ENCODE measurements around the gene PNCK. TPM values are rescaled to one million over a fixed set of nuclear protein-coding genes. Genes with fewer than 3 reads are reported as not detected.
"Not testable (repeated sequence)": the region's sequence is repeated elsewhere in the genome, so short reads cannot be mapped to it uniquely, and the experiment has no call there.

PNCK gene
- total RNA-seq, 1 donor from 2014 or later = not detected

DNA sequence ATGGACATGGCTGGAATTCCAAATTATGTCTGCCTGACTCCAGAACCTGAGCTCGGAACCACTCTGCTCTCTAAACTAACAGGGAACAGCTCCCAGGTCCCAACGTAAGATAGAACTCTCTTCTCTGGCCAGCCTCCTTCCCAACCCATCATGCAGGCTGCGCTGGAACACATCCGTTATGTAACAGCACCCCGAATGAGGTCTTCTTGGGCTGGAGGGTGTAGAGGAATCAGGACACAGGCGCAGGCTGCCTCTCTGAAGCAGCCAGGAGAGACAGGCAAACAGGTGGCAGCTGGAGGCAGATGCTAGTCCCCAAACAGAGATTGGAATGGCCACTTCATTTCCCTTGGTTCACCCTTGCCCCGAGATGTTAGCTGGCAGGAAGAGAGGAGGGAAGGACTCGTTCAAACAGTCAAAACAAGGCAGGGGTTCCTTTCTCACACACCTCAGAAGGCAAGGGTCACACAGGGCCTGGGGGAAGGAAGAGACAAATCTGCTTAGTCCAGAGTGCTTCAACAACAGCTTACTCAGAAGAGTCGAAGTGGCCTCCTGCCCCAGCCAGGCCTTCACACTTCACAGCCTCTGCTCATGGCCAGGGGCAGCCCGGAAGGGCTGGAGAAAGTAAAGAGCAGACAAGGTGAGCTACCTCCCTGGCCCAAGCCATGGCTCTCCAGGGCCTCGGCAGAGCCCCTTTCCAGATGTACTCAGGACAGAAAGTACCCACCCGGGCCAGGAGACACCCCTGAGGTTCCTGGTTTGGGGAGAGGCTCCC, 31.2 kb upstream of the PNCK start:
- H3K4me1 Mint-ChIP-seq (ENCODE audit: low read depth); H3K9me3 Mint-ChIP-seq; H3K27me3 Mint-ChIP-seq (ENCODE audit: insufficient read depth); H3K4me3 Mint-ChIP-seq; DNase-seq (ENCODE audit: low spot score); intact Hi-C loops (cut with micrococcal nuclease): not testable (repeated sequence)
- Mint-ChIP-seq H3K36me3 (ENCODE audit: low read depth) (peaks cover 12% of the 10 kb centered on the region), H3K27ac (peak overlapping the region; percentile 31)

DNA sequence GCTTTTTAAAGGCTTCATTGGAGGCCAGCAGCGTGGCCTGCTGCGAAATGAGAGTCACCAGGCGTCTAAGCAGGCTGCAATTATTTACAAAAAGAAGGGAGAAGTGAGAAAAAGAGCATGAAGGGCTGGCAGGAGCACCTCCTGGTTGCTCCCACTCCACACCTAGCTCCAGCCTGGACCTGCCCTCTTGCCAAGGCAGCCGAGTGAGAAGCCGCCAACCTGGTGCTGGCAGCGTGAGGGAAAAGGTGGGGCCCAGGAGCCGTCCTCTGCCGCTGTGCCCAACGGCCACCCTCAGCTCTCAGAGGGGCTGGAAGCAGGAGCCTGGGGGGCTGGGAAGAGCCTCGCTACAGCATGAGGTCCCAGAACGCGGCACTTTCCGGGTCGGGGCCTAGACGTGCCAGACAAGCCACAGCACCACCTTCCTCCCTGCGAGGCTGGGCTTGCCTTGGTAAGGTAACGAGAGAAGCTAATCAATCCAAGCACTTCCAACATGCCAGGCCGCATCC, 30.5 kb upstream of the PNCK start:
- Mint-ChIP-seq H3K27me3 (ENCODE audit: insufficient read depth) (no peaks in the 10 kb centered on the region), H3K36me3 (ENCODE audit: low read depth) (peaks cover 12% of the 10 kb centered on the region), H3K4me1 (ENCODE audit: low read depth) (no peaks in the 10 kb centered on the region), H3K27ac (no peak overlapping the region), H3K9me3 (no peaks in the 10 kb centered on the region), H3K4me3 (no peak overlapping the region)
- intact Hi-C loops (cut with micrococcal nuclease) = no loop called here
- no peak for DNase-seq (ENCODE audit: low spot score)

DNA sequence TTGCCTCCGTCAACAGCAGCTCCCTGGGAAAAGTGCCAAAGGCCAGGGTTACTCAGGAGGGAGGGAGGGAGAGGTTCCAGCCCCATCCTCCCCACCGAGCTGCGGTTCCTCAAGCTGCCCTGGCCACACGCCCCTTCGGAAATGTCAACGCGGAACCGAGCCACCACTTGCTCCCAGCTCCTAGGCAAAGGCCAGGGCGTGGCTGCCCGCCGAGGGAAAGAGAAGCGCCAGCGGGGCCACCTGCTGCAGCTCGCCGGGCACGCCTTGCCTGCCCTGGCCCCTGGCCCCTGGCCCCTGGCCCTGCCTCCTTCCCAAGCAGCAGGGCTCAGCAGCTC, 29.4 kb upstream of the PNCK start:
- Mint-ChIP-seq H3K27me3 (ENCODE audit: insufficient read depth) (no peaks in the 10 kb centered on the region), H3K36me3 (ENCODE audit: low read depth) (peaks cover 14% of the 10 kb centered on the region), H3K9me3 (no peaks in the 10 kb centered on the region), H3K4me1 (ENCODE audit: low read depth) (no peaks in the 10 kb centered on the region), H3K4me3 (no peak overlapping the region), H3K27ac (no peak overlapping the region)
- intact Hi-C loops (cut with micrococcal nuclease) = no loop called here
- no peak for DNase-seq (ENCODE audit: low spot score)

DNA sequence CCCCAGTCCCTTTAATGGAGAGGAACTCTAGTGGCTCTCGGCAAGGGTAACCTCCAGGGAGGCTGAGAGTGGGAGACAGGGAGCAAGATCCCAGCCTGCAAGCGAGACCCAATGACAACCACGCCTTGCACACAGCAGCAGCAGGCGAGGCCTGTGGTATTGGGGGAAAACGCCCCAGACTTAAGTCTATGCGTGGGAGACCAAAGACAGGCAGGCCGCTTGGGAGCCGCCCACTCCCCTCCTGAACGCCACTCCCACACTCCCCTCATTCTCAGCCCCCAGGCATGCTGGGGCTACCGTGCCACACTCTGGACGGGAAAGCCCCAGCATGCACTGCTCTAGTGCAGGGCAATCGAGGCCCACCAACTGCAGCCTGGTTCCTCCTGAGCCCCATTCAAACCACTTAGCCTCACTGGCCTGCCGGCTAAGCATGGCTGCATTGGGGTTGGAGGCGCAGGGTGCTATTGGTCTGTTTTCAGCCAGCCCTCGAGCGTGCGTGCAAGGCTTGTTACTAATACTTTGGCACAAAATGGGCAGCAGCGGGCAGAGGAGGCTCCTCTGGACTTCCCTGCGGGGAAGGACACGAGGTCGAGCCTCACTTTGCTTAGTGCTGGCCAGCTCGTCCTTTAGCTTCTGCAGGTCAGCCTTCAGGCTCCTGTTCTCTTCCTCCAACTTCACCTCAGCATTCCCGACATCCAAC, 28.9 kb upstream of the PNCK start:
- DNase-seq (ENCODE audit: low spot score) = no peak

DNA sequence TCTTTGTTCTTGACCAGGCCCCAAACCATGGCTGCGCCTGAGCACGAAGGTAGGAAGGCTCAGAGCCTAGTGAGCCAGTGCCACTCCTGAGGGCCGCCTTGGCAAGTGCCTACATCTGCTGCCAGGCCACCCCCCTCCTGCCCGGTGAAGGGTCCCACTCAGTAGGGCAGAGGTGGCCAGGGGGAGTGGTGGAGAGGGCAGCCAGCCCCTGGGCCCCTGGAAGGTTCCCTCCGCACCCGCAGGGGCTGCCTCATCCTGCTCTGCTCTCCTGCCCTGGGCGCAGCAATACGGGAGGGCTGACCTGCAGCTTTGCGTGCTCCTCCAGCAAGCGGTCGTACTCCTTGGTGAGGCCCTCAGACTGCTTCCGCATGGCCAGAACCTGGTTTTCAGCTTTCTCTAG, 28.1 kb upstream of the PNCK start:
- no peak for DNase-seq (ENCODE audit: low spot score)
- intact Hi-C loops (cut with micrococcal nuclease) = no loop called here
- Mint-ChIP-seq H3K4me3 (no peak overlapping the region), H3K4me1 (ENCODE audit: low read depth) (no peaks in the 10 kb centered on the region), H3K27ac (no peak overlapping the region), H3K9me3 (no peaks in the 10 kb centered on the region), H3K27me3 (ENCODE audit: insufficient read depth) (no peaks in the 10 kb centered on the region), H3K36me3 (ENCODE audit: low read depth) (peaks cover 19% of the 10 kb centered on the region)

More for the DNA sequence above, 28.9 kb upstream of the PNCK start:
- no peaks in the 10 kb centered on the region for H3K4me1 Mint-ChIP-seq (ENCODE audit: low read depth)
- no peaks in the 10 kb centered on the region for H3K27me3 Mint-ChIP-seq (ENCODE audit: insufficient read depth)
- H3K36me3 Mint-ChIP-seq (ENCODE audit: low read depth) = peaks cover 15% of the 10 kb centered on the region
- no peak overlapping the region for H3K4me3 Mint-ChIP-seq
- no peak overlapping the region for H3K27ac Mint-ChIP-seq
- intact Hi-C loops (cut with micrococcal nuclease) = no loop called here
- no peaks in the 10 kb centered on the region for H3K9me3 Mint-ChIP-seq

DNA sequence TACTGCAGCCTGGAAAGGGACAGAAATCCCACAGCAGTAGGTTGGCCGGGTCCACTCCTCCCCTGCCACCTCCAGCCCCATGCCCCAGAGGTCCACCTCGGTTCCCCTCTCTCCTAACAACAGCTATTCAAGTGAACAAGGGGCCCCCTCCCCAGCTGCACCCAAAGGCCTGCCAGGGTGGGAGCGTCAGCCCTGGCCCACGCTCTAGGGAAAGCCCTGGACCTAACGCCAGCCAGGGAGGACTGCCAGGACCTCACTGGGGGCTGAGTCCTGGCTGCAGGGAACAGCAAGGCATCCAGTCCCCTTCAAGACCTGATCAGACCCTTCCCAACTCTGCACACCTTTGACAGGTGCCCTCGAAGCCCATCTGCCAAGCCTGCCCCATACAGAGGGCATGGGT, 27.4 kb upstream of the PNCK start:
- Mint-ChIP-seq H3K36me3 (ENCODE audit: low read depth) (peaks cover 14% of the 10 kb centered on the region), H3K27ac (no peak overlapping the region), H3K4me3 (no peak overlapping the region), H3K9me3 (no peaks in the 10 kb centered on the region), H3K27me3 (ENCODE audit: insufficient read depth) (no peaks in the 10 kb centered on the region), H3K4me1 (ENCODE audit: low read depth) (no peaks in the 10 kb centered on the region)
- intact Hi-C loops (cut with micrococcal nuclease) = no loop called here
- no peak for DNase-seq (ENCODE audit: low spot score)

DNA sequence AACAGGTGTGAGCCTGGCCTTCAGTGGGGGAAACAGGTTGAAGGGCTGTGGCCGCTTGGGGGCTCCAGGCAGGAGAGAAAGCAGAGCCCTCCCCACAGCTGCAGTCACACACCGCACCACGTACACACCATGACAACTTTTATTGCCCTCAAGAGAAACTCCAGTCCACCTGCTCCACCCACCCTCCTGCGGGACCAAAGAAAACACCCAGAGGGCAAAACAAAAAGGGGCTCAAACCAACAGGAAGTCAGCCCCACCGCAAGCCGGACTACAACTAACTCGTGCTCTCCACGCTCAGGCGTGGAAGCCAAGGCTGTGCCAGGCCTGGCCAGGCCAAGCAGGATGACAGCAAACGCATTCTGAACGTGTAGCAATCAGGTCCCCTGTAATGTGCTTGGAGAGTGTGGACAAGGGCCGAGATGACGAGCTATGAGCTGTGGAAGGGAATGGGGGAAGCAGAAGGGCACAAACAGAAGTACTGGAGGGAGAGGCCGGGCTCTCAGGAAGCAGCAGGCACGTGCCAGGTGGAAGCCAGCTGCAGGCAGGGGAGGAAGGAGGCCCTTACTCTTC, 26.8 kb upstream of the PNCK start:
- intact Hi-C loops (cut with micrococcal nuclease) = no loop called here
- H3K27me3 Mint-ChIP-seq (ENCODE audit: insufficient read depth) = no peaks in the 10 kb centered on the region
- H3K4me3 Mint-ChIP-seq = no peak overlapping the region
- H3K36me3 Mint-ChIP-seq (ENCODE audit: low read depth) = peaks cover 15% of the 10 kb centered on the region
- no peak for DNase-seq (ENCODE audit: low spot score)
- no peak overlapping the region for H3K27ac Mint-ChIP-seq
- H3K4me1 Mint-ChIP-seq (ENCODE audit: low read depth) = no peaks in the 10 kb centered on the region
- H3K9me3 Mint-ChIP-seq = no peaks in the 10 kb centered on the region

DNA sequence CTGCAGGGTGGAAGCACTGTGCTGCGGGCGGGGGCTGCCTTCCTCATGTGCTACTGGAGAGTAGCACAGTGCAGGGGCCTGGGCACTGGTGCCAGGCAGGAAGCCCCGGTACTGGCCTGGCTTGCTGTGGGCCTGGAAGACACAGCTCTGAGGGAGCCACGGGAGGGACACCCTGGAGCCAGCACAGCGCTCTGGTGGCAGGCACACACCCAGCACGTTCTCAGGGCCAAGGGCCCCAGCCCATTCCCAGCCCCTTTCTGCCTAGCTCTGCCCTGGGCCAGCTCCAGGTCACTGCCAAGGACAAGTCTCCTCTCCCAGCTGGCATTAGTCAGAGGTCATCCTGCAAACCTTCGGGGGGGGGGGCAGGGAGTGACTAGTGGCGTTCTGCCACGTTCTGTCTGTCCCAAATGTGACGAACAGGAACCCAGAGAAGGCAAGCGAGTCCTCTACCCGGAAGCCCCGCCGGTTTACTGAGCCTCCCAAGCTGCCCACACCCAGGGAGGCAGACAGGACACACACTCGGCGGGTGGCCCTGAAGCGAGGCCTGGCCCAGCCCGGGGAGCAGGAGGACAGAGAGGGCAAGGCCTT, 26.3 kb upstream of the PNCK start:
- not testable (repeated sequence) for H3K4me3 Mint-ChIP-seq

DNA sequence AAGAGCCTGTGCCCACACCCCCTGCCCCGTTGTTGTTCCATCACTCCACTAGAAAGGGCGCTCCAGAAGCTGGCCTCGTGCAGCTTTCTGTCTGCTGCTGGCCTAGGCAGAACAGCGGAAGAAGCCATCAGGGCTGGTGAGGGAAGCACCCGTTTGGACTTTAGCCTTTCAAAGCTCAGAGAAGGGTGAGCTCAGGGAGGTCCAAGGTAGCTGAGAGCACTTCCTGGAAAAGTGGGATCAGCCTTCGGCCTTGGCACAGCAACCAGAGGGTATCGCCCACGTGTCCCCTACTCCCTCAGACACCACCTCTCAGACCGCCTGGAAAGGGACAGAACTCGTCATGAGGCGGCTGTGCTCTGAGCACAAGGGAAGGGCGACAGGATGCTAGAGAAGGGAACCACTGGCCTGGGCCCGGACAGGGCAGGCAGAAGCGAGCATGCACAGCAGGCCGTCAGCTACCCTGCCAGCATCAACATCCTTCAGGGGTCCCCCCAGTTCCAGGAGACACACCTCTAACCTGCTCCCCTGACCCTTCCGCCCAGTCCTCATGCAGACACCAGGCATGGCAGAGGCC, 25.7 kb upstream of the PNCK start:
- not testable (repeated sequence) for H3K9me3 Mint-ChIP-seq

More for the DNA sequence above, 26.3 kb upstream of the PNCK start:
- DNase-seq (ENCODE audit: low spot score); H3K27ac Mint-ChIP-seq; H3K27me3 Mint-ChIP-seq (ENCODE audit: insufficient read depth); H3K4me1 Mint-ChIP-seq (ENCODE audit: low read depth); H3K9me3 Mint-ChIP-seq; intact Hi-C loops (cut with micrococcal nuclease): not testable (repeated sequence)
- H3K36me3 Mint-ChIP-seq (ENCODE audit: low read depth) = peaks cover 15% of the 10 kb centered on the region

DNA sequence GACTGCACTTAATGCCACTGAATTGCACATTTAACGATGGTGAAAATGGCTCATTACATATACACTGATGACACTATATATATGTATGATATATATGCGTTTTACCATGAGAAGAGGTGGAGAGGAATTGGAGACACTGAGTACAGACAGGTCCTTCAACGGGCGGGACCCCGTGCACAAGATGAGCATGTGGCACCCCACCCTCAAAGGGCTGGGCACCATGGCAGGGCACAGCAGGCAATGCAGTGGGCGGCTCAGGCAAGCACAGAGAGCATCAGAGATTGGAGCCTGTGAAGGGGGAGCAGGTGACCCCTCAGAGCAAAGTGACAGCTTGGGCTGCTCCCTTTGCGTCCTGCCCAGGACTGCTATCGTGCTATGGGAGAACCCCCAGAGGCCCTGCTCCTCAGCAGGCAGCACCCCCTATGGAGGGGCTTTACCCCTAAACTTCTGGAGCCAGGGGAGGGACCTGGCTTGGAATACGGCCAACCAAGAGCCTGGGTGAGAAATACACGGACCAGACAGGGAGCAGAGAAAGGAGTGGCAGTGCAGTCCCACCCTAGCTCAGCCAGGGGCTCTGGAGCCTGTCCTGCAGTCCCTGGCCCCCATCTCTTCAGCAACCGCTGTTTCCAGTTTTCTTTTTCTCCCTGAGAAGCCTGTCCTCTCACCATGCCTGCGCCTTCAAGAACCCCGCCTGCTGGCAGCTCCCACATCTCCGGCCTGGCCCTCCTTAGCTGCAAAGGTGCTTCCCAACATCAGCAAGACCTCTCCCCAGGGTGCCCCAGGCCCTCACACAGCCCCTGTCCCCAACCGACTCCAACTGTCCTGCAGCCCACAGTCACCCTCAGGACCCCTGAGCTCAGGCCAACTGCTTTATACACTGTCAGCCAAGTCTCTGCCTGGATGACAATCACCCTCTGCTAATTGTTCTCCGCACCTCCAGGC, 24.6 kb upstream of the PNCK start:
- H3K36me3 Mint-ChIP-seq (ENCODE audit: low read depth) = peaks cover 14% of the 10 kb centered on the region
- no peaks in the 10 kb centered on the region for H3K9me3 Mint-ChIP-seq
- H3K27ac Mint-ChIP-seq = peak overlapping the region; percentile 55
- no peak overlapping the region for H3K4me3 Mint-ChIP-seq
- intact Hi-C loops (cut with micrococcal nuclease) = no loop called here
- H3K4me1 Mint-ChIP-seq (ENCODE audit: low read depth) = no peaks in the 10 kb centered on the region
- DNase-seq (ENCODE audit: low spot score) = no peak
- no peaks in the 10 kb centered on the region for H3K27me3 Mint-ChIP-seq (ENCODE audit: insufficient read depth)

More for the DNA sequence above, 25.7 kb upstream of the PNCK start:
- H3K4me1 Mint-ChIP-seq (ENCODE audit: low read depth); DNase-seq (ENCODE audit: low spot score); intact Hi-C loops (cut with micrococcal nuclease); H3K4me3 Mint-ChIP-seq; H3K27me3 Mint-ChIP-seq (ENCODE audit: insufficient read depth); H3K27ac Mint-ChIP-seq: not testable (repeated sequence)
- H3K36me3 Mint-ChIP-seq (ENCODE audit: low read depth) = peaks cover 15% of the 10 kb centered on the region

DNA sequence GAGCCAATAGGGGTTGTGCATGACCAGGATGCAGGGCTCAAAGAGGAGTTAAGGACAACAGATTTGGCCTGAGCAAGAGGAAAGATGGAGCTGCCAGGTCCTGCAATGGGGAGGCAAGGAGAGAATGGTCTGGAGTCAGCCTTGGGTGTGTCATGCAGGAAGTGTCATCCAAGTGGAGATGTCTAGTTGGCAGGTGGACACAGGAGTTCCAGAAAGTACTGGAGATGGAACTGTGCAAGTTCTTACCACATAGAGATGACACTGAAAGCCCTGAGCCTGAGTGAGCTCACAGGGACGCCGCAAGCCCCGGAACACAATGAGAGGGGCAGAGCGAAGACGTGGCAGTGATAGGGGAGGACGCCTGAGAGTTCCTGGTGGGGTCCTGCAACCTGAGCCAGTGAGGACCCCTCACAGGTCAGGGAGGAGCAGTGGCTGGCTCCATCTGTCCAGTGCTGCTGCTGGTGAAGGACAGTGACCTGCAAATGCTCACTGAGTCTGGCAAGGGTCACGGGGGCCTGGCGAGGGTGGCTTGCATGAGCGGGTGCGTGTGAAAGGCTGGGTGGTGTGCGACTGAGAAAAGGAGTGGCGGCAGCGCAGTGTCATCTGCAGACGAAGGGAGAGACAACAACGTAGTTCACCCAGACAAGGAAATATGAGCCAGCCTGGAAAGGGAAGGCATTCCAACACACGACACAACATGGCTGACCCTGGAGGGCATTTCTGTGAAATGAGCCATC, 23.5 kb upstream of the PNCK start:
- H3K27ac Mint-ChIP-seq; DNase-seq (ENCODE audit: low spot score); H3K4me3 Mint-ChIP-seq; intact Hi-C loops (cut with micrococcal nuclease); H3K9me3 Mint-ChIP-seq; H3K27me3 Mint-ChIP-seq (ENCODE audit: insufficient read depth); H3K4me1 Mint-ChIP-seq (ENCODE audit: low read depth): not testable (repeated sequence)
- peaks cover 14% of the 10 kb centered on the region for H3K36me3 Mint-ChIP-seq (ENCODE audit: low read depth)
